BE2C (cell line): ENCODE results near the gene SP1.
"Not testable (repeated sequence)": the region's sequence is repeated elsewhere in the genome, so short reads cannot be mapped to it uniquely, and the experiment has no call there.

ENCODE experiments used
- DNase-seq: peaks from one replicate; pipeline ENCODE4 v3.0.0-alpha.2; 2020
- H3K27me3 ChIP-seq: fragments of 250-450 bp; sonication (Bioruptor Pico); 2 replicates; pipeline ENCODE4 v1.5.1; 2020; ENCODE audit warnings: mild to moderate bottlenecking
- H3K36me3 ChIP-seq: fragments of 250-450 bp; sonication (Bioruptor Pico); 2 replicates; pipeline ENCODE4 v1.5.1; 2020; ENCODE audit warnings: mild to moderate bottlenecking
- H3K4me1 ChIP-seq: fragments of 250-450 bp; sonication (Bioruptor Pico); 2 replicates; pipeline ENCODE4 v1.5.1; 2020
- H3K4me3 ChIP-seq: 2 replicates; pipeline ENCODE4 v1.5.1; 2011; ENCODE audit warnings: low read depth, low read length
- H3K9me3 ChIP-seq: fragments of 250-450 bp; sonication (Bioruptor Pico); 2 replicates; pipeline ENCODE4 v1.5.1; 2020
- TF ChIP-seq, protein P1 (sequence below): IDR thresholded peaks from 2 replicates; pipeline ENCODE4 v1.5.1; 2012; ENCODE audit warnings: mild to moderate bottlenecking, low read depth, low read length

The SP1 gene

DNA sequence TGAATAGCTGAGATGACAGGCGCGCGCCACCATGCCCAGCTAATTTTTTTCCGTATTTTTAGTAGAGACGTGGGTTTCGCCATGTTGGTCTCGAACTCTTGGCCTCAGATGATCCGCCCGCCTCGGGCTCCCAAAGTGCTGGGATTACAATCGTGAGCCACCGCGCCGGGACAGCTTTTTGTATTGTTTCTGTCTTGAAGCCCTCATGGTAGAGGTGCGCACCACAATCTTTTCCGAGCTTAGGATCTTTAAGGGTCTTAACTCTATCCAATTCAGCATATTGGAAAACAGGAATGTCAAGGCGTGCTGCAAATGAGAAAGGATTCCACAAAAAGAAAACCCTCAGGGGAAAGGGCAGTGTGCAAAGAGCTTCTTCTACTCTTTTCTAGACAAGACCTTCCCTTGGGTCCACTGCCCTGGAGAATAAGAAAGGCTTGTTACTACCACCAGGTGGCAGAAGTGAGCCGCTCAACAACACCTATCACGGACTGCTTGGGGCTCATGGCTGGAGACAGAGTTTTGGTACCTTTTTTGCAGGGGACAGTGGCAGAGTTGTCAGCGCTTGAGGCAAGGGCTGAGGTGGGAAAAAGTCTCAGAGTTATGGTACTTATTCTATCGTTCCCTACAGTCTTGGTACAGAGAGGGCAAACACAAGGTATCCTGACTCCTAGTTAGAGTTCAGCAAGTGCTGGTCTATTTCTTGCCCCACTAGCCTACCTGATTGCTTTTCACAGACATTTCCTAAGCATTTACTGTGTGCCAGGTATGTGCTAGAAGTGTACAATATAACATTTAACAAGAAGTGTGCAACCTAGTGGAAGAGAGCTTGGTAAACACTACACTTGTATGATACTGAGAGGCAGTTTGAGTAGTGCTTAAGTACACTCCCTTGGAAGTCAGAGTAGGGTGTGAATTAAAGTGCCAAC, 27.4 kb upstream of the SP1 start:
- TF ChIP-seq, protein P1, sequence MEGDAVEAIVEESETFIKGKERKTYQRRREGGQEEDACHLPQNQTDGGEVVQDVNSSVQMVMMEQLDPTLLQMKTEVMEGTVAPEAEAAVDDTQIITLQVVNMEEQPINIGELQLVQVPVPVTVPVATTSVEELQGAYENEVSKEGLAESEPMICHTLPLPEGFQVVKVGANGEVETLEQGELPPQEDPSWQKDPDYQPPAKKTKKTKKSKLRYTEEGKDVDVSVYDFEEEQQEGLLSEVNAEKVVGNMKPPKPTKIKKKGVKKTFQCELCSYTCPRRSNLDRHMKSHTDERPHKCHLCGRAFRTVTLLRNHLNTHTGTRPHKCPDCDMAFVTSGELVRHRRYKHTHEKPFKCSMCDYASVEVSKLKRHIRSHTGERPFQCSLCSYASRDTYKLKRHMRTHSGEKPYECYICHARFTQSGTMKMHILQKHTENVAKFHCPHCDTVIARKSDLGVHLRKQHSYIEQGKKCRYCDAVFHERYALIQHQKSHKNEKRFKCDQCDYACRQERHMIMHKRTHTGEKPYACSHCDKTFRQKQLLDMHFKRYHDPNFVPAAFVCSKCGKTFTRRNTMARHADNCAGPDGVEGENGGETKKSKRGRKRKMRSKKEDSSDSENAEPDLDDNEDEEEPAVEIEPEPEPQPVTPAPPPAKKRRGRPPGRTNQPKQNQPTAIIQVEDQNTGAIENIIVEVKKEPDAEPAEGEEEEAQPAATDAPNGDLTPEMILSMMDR = peak; percentile 95
- DNase-seq = peak; percentile 85
- Histone ChIP-seq H3K27me3 (no peaks in the 10 kb centered on the region), H3K4me1 (peaks cover 4% of the 10 kb centered on the region), H3K9me3 (no peaks in the 10 kb centered on the region), H3K4me3 (no peak overlapping the region), H3K36me3 (no peaks in the 10 kb centered on the region)

DNA sequence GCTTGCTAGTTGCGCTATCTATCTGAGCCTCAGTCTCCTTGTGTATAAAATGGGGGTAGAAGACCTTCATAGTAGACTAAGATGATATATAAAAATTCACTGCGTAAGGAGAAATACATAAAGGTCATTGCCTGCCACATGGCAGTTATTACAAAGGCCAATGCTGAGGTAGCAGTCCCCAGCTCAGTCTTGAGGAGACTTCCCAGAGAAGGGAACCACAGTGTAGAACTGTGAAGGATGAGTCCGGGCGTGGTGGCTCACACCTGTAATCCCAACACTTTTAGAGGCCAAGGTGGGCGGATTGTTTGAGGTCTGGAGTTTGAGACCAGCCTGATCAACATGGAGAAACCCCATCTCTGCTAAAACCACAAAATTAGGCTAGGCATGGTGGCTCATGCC, 26.7 kb upstream of the SP1 start:
- H3K27me3 ChIP-seq = no peaks in the 10 kb centered on the region
- DNase-seq = no peak
- H3K36me3 ChIP-seq = no peaks in the 10 kb centered on the region
- no peaks in the 10 kb centered on the region for H3K9me3 ChIP-seq
- peaks cover 4% of the 10 kb centered on the region for H3K4me1 ChIP-seq
- no peak overlapping the region for H3K4me3 ChIP-seq
- TF ChIP-seq, protein P1 = no peak

DNA sequence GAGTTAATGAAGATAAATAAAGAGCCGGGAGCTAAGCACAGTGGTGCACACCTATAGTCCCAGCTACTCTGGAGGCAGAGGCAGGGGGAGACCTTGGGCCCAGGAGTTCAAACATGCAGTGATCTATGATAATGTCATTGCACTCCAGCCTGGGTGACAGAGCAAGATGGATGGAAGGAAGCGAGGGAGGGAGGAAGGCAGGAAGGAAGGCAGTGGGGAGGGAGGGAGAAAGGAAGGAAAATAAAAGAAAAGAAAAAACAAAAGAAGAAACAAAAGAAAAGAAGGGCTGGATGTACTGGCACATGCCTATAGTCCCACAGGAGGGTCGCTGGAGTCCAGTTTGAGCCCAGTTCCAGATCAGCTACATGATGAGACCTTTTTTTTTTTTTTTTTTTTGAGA, 24.9 kb upstream of the SP1 start:
- no peak overlapping the region for H3K4me3 ChIP-seq
- TF ChIP-seq, protein P1 = no peak
- no peaks in the 10 kb centered on the region for H3K27me3 ChIP-seq
- DNase-seq = no peak
- H3K9me3 ChIP-seq = no peaks in the 10 kb centered on the region
- H3K4me1 ChIP-seq = peaks cover 4% of the 10 kb centered on the region
- no peaks in the 10 kb centered on the region for H3K36me3 ChIP-seq

DNA sequence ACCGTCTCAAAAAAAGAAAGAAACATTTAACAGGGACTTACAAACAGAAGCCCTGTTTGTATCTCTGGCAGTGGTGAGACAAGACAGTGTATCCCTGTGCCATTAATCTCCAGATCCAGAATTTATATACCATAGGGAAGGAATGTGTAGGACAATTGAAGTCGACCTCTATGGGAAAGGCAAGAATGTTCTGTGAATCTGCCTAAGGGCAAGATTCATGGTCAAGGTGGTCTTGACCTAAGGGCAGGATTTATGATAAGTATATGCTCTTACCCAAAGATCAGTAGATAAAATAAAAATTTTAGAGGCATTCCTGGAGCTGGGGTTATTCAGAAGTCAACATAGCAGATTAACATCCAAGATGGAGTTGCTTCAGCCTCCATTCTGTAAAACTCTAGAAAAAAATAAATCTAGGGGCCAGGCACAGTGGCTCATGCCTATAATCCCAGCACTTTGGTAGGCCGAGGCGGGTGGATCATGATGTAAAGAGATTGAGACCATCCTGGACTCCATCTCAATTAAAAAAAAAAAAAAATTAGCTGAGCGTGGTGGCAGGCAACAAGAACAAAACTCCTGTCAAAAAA, 21.0 kb upstream of the SP1 start:
- DNase-seq = no peak
- Histone ChIP-seq H3K9me3 (no peaks in the 10 kb centered on the region), H3K4me1 (no peaks in the 10 kb centered on the region), H3K4me3 (no peak overlapping the region), H3K36me3 (no peaks in the 10 kb centered on the region), H3K27me3 (no peaks in the 10 kb centered on the region)
- TF ChIP-seq, protein P1 = no peak

DNA sequence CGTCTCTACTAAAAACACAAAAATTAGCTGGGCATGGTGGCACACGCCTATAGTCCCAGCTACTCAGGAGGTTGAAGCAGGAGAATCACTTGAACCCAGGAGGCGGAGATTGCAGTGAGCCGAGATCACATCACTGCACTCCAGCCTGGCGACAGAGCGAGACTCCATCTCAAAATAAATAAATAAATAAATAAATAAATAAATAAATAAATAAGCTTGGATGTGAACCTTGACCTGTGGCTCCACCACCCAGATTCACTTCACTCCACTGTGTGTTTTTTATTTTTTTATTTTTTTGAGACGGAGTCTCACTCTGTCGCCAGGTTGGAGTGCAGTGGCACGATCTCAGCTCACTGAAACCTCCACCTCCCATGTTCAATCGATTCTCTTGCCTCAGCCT, 18.3 kb upstream of the SP1 start:
- not testable (repeated sequence) for DNase-seq, H3K9me3 ChIP-seq, H3K27me3 ChIP-seq, H3K4me3 ChIP-seq, H3K4me1 ChIP-seq, H3K36me3 ChIP-seq

DNA sequence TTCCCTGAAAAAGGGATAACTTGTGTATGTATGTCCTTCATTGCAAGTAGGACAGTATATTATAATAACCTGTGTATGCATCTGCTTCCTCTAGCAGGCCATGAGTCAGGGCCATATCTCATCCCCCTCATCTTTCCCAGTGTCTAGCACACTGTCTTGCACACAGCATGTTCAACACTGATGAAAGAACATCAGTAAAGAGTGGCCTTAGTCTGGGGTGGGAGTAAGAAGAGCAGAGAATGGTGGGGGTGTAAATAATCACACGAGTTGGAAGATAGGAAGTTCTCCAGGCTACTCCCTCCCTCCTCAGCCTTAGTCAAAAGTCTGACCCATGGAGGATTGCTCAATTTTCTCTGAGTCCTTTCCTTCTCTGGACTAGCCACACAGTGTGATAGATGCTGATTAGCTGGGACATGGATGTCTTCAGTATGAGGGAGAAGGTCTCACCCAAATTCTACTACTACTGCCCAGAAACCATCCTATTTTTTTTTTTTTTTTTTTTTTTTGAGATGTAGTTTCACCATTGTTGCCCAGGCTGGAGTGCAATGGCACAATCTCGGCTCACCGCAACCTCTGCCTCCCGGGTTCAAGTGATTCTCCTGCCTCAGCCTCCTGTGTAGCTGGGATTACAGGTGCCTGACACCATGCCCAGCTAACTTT, 14.6 kb upstream of the SP1 start:
- peak; percentile 38 for DNase-seq
- Histone ChIP-seq H3K4me3 (no peak overlapping the region), H3K36me3 (no peaks in the 10 kb centered on the region), H3K9me3 (no peaks in the 10 kb centered on the region), H3K27me3 (no peaks in the 10 kb centered on the region), H3K4me1 (peaks cover 4% of the 10 kb centered on the region)
- TF ChIP-seq, protein P1 = no peak

DNA sequence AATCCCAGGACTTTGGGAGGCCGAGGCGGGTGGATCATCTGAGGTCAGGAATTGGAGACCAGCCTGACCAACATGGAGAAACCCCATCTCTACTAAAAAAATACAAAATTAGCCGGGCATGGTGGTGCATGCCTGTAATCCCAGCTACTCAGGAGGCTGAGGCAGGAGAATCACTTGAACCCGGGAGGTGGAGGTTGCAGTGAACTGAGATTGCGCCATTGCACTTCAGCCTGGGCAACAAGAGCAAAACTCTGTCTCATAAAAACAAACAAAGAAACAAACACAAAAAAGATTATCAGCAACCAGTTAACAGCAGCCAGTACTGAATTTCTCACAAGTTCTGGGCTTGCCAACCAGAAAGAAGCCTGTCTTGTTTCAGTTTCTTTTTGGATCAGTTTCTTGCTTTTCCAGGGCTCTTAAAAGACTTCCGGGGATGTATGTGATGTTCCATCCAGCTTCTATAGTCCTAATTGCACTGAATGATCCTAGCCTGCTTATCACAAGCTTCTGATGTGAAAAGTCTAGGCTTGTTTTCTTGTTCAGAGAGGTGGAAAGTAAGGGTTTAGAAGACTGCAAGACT, 6.3 kb upstream of the SP1 start:
- not testable (repeated sequence) for H3K27me3 ChIP-seq, H3K36me3 ChIP-seq, H3K4me3 ChIP-seq, H3K9me3 ChIP-seq, DNase-seq
- H3K4me1 ChIP-seq = peaks cover 19% of the 10 kb centered on the region

DNA sequence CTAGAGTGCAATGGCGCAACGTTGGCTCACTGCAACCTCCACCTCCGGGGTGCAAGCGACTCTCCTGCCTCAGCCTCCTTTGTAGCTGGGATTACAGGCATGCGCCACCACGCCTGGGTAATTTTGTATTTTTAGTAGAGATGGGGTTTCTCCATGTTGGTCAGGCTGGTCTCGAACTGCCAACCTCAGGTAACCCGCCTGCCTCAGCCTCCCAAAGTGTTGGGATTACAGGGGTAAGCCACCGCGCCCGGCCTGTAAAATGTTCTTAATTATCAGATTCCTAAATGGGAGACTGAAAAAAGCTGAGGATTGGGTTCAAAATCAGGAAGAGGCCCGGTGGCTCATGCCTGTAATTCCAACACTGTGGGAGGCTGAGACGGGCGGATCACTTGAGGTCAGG, 5.7 kb upstream of the SP1 start:
- H3K4me1 ChIP-seq = peaks cover 24% of the 10 kb centered on the region

More for the DNA sequence above, 5.7 kb upstream of the SP1 start:
- not testable (repeated sequence) for H3K36me3 ChIP-seq, H3K4me3 ChIP-seq, DNase-seq, H3K27me3 ChIP-seq, H3K9me3 ChIP-seq
